ENCODE results near the gene FBXW8. TPM values are rescaled to one million over a fixed set of nuclear protein-coding genes. Genes with fewer than 3 reads are reported as not detected.
A peak's percentile ranks its signal among the peaks of the same experiment; 100 is the strongest.

The FBXW8 gene
- total RNA-seq, 3 donors from 2014 or later, result 12.0 to 13.2 (median 13.1) TPM

DNA sequence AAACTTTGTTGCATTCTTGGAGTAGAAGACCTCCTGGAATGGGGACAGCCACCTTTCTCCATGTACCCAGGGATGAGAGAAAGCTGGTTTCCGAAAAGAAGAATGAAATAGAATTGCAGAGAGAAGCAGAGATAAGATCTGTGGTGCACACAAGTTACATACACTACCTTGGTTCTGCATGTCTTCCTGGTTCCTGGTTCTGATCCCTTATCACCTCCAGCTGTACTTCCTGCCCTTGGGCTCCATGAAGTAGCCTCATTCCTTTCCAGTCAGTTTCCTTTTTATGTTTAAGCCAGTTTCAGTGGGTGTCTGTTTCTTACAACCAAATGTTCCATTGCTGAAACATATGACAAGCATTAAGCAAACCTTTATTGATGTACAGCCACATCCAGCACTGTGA is 69.3 kb downstream of the FBXW8 start:
- TF ChIP-seq, protein P1, sequence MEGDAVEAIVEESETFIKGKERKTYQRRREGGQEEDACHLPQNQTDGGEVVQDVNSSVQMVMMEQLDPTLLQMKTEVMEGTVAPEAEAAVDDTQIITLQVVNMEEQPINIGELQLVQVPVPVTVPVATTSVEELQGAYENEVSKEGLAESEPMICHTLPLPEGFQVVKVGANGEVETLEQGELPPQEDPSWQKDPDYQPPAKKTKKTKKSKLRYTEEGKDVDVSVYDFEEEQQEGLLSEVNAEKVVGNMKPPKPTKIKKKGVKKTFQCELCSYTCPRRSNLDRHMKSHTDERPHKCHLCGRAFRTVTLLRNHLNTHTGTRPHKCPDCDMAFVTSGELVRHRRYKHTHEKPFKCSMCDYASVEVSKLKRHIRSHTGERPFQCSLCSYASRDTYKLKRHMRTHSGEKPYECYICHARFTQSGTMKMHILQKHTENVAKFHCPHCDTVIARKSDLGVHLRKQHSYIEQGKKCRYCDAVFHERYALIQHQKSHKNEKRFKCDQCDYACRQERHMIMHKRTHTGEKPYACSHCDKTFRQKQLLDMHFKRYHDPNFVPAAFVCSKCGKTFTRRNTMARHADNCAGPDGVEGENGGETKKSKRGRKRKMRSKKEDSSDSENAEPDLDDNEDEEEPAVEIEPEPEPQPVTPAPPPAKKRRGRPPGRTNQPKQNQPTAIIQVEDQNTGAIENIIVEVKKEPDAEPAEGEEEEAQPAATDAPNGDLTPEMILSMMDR (IDR thresholded peaks at IDR 0.05), result no peak
- ATAC-seq (peak; percentile 82), DNase-seq (no peak)
- intact Hi-C loops (cut with DNase I, micrococcal nuclease), result no loop called here
- Histone ChIP-seq H3K9me3 (no peaks in the 10 kb centered on the region), H3K36me3 (ENCODE audit: low read depth) (no peaks in the 10 kb centered on the region), H3K4me1 (ENCODE audit: low read depth) (no peaks in the 10 kb centered on the region), H3K4me3 (no peak overlapping the region)

DNA sequence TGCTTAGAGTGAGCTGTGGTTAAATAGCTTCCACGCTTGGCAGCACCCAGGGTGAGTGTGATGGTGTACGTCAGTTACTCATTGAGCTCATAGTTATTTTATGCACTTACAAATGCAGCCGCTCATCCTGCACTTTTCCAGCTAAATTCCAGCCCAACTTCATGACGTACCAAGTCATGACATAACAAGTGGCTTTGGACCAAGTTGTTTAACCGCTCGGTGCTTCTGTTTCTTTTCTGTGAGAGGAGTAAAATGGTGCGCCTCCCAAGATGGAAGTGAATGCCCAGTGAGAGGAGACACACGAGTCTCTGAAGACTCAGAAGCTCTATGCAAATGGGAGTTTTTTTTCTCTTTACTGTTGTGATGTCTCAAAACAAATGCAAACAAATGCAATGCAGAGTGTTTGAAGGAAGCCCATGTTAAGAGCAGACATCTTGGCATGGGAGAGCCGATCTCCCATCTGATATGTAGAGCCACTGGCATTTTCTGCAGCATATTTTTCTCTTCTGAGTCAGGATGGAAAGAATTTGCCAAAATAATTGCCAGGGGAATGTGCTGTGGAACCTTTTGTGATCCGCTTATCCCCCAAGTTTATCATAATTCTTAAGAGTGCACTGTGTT is 72.2 kb downstream of the FBXW8 start:
- intact Hi-C loops (cut with DNase I, micrococcal nuclease), result no loop called here
- TF ChIP-seq, protein P1 (IDR thresholded peaks at IDR 0.05), result no peak

DNA sequence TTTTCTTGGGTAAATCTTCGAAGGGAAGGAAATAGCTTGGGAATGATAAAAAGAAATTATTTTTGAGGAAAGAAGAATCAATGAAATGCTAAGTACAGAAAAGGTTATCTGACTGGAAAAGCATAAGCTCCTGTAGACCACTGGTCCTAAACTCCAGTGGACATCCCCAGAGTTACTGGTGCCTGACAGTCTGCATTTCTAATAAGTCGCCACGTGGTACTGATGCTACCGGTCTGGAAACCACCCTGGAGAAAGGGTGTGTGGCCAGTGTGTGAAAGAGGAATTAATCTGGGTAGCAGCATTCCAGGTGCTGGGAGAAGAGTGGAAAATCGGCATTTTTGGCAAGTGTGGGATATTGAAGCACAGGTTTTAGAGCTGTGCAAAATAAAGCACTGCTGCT is 73.3 kb downstream of the FBXW8 start:
- intact Hi-C loops (cut with DNase I, micrococcal nuclease), result no loop called here
- H3K4me3 ChIP-seq, result no peak overlapping the region
- DNase-seq, result no peak
- TF ChIP-seq, protein P1 (IDR thresholded peaks at IDR 0.05), result no peak
- H3K36me3 ChIP-seq (ENCODE audit: low read depth), result no peaks in the 10 kb centered on the region
- no peaks in the 10 kb centered on the region for H3K4me1 ChIP-seq (ENCODE audit: low read depth)
- no peaks in the 10 kb centered on the region for H3K9me3 ChIP-seq
- ATAC-seq, result no peak

More for the DNA sequence above, 72.2 kb downstream of the FBXW8 start:
- no peak overlapping the region for H3K4me3 ChIP-seq
- no peaks in the 10 kb centered on the region for H3K36me3 ChIP-seq (ENCODE audit: low read depth)
- H3K4me1 ChIP-seq (ENCODE audit: low read depth), result no peaks in the 10 kb centered on the region
- DNase-seq, result peak in 1 of 3 donors; percentile 8
- peak; percentile 19 for ATAC-seq
- H3K9me3 ChIP-seq, result no peaks in the 10 kb centered on the region

DNA sequence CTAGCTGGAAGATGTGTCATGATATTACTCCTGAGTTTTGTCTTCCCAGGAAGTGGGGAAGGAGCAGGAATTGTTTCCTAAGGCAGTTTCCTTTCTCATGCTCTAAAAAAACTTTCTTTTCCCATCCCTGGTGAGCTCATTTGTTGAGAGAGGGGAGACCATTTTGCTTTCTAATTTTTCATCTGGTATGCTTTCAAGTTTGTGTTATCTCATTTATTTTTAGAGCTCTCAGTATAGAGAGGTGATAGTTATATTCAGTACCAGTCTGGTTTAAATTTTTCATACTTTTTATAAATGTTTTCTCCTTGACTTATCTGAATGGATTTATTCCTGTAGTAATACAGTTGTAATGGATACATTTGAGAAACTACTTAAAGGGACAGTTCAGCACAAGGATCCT is 79.6 kb downstream of the FBXW8 start:
- no peak for ATAC-seq
- Histone ChIP-seq H3K9me3 (no peaks in the 10 kb centered on the region), H3K4me3 (no peak overlapping the region), H3K36me3 (ENCODE audit: low read depth) (no peaks in the 10 kb centered on the region), H3K4me1 (ENCODE audit: low read depth) (no peaks in the 10 kb centered on the region)
- TF ChIP-seq, protein P1 (IDR thresholded peaks at IDR 0.05), result no peak
- intact Hi-C loops (cut with DNase I, micrococcal nuclease), result no loop called here
- no peak for DNase-seq

DNA sequence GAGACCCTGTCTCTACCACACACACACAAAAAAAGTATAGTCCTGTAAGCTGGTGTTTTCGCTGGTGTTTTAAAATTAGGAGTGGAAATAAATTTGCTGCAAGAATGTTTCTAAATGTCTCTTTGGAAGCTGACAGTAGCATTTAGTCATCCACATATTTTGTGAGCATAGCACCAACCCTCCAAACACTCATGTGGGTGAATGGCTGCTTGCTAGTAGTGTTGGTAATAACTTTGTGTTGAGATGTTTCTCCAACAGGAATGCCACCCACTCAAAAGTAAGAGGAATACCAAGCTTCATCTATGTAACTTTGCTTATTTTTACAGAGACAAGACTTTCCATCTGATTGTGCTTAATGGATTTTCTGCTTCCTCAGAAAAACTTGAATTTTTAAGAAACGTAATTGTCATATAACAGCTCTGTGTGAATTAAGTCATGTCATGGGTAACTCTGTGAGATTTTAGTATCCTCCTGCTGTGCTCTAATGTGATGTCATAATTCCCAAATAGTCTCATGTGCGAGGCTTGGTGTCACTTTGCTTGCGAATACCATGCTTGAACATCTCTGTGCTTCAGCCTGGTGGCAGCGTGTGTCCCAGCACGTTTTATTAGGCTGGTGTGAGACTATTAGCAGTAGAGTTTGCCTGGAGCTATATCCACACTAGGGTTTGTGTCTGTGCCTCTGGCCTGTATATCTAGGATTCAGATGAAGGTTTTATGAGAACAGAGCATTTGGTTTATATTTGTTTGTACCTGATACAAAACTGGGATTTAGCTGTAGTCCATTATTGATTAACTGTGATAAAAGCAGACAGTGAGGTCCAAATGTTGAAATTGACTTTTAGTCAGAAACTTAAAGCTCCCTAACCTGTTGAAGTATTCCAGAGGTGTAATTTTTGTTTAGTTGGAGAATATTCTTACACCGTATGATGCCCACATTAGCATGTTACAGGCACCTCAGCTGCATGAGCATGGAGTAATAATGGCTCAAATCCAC is 80.5 kb downstream of the FBXW8 start:
- H3K4me3 ChIP-seq, result no peak overlapping the region

More for the DNA sequence above, 80.5 kb downstream of the FBXW8 start:
- TF ChIP-seq, protein P1 (IDR thresholded peaks at IDR 0.05), result no peak
- Histone ChIP-seq H3K36me3 (ENCODE audit: low read depth) (no peaks in the 10 kb centered on the region), H3K4me1 (ENCODE audit: low read depth) (no peaks in the 10 kb centered on the region), H3K9me3 (no peaks in the 10 kb centered on the region)
- ATAC-seq (no peak), DNase-seq (no peak)
- intact Hi-C loops (cut with DNase I, micrococcal nuclease), result no loop called here

All from mucosa of descending colon (tissue), 3 donors.